DND-41 (cell line): Measurements from ENCODE around the gene HOXC11.

Experiments used
- ATAC-seq: fragments of 200-7000 bp; cut with Tn5 transposase; 3 replicates; pipeline ENCODE4 v1.9.1; 2021; ENCODE audit warnings: low read depth; ENCODE audit not compliant: insufficient read depth
- DNase-seq: peaks from one replicate; pipeline ENCODE4 v3.0.0-alpha.2; 2020
- H2AFZ ChIP-seq: 2 replicates; pipeline ENCODE4 v1.6.0; 2012; ENCODE audit warnings: low read depth, low read length
- H3K27ac ChIP-seq: 2 replicates; pipeline ENCODE4 v1.5.1; 2012; ENCODE audit warnings: low read length, inconsistent platforms
- H3K27me3 ChIP-seq: fragments of 200-600 bp; sonication (generic); 2 replicates; pipeline ENCODE4 v1.6.0; 2012; ENCODE audit warnings: low read length, mild to moderate bottlenecking, inconsistent platforms; ENCODE audit not compliant: insufficient read depth, poor library complexity
- H3K36me3 ChIP-seq: 2 replicates; pipeline ENCODE4 v1.5.1; 2012; ENCODE audit warnings: low read length, inconsistent platforms; ENCODE audit not compliant: insufficient read depth
- H3K4me1 ChIP-seq: 2 replicates; pipeline ENCODE4 v1.5.1; 2012; ENCODE audit warnings: mild to moderate bottlenecking, low read length; ENCODE audit not compliant: insufficient read depth
- H3K4me2 ChIP-seq: 2 replicates; pipeline ENCODE4 v1.6.0; 2012; ENCODE audit warnings: mild to moderate bottlenecking, moderate library complexity, low read length, inconsistent platforms; ENCODE audit not compliant: insufficient read depth
- H3K4me3 ChIP-seq, 2 experiments: fragments of 200-600 bp in 1 of 2; shearing (Covaris generic) in 1 of 2; 2 replicates each; pipeline ENCODE4 v1.5.1; 2012 to 2016; ENCODE audit warnings: inconsistent platforms in 2 of 2, low read length in 2 of 2, mild to moderate bottlenecking in 2 of 2, low read depth in 1 of 2, moderate library complexity in 1 of 2
- H3K79me2 ChIP-seq: 2 replicates; pipeline ENCODE4 v1.6.0; 2012; ENCODE audit warnings: low read length, inconsistent platforms; ENCODE audit not compliant: insufficient read depth
- H3K9ac ChIP-seq: 2 replicates; pipeline ENCODE4 v1.6.0; 2012; ENCODE audit warnings: low read depth, mild to moderate bottlenecking, inconsistent platforms, low read length, moderate library complexity
- H3K9me3 ChIP-seq: 2 replicates; pipeline ENCODE4 v1.5.1; 2012; ENCODE audit warnings: low read length, moderate library complexity, mild to moderate bottlenecking, inconsistent platforms; ENCODE audit not compliant: insufficient read depth, severe bottlenecking
- H4K20me1 ChIP-seq: 2 replicates; pipeline ENCODE4 v1.6.0; 2012; ENCODE audit warnings: low read length; ENCODE audit not compliant: insufficient read depth
- EZH2 ChIP-seq: IDR thresholded peaks from 3 replicates; pipeline ENCODE4 v1.6.1; 2012; ENCODE audit warnings: borderline replicate concordance, low read depth, mild to moderate bottlenecking, moderate library complexity, low read length, inconsistent platforms; ENCODE audit not compliant: severe bottlenecking
- TF ChIP-seq, protein P1 (sequence below): IDR thresholded peaks from 2 replicates; pipeline ENCODE4 v1.5.1; 2012; ENCODE audit warnings: borderline replicate concordance, low read length, moderate library complexity, mild to moderate bottlenecking; ENCODE audit not compliant: poor library complexity, severe bottlenecking; ENCODE audit errors: extremely low read depth

The HOXC11 gene

DNA sequence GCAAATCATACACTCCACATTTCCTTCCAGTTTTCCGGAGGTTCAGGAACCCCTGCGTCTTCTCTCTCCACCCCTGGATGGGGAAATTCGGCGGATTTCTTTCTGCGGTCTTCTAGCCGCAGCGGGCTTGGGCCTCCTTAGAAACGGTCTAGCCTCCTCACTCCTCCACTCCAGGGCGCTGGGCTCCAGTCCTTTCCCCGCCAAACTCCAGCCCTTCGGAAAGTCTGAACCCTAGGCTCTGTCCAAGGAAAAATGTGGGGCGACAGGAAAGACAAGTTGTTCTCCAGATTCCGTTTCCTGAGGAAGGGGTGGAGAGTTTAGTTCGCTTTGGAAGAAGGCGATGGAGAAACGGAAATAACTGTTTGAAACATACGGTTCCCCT is 10.6 kb downstream of the HOXC11 start:
- ATAC-seq (no peak), DNase-seq (no peak)
- TF ChIP-seq EZH2 = no peak
- TF ChIP-seq, protein P1, sequence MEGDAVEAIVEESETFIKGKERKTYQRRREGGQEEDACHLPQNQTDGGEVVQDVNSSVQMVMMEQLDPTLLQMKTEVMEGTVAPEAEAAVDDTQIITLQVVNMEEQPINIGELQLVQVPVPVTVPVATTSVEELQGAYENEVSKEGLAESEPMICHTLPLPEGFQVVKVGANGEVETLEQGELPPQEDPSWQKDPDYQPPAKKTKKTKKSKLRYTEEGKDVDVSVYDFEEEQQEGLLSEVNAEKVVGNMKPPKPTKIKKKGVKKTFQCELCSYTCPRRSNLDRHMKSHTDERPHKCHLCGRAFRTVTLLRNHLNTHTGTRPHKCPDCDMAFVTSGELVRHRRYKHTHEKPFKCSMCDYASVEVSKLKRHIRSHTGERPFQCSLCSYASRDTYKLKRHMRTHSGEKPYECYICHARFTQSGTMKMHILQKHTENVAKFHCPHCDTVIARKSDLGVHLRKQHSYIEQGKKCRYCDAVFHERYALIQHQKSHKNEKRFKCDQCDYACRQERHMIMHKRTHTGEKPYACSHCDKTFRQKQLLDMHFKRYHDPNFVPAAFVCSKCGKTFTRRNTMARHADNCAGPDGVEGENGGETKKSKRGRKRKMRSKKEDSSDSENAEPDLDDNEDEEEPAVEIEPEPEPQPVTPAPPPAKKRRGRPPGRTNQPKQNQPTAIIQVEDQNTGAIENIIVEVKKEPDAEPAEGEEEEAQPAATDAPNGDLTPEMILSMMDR = no peak
- H3K4me2 ChIP-seq = no peak overlapping the region
- H3K27ac ChIP-seq = no peak overlapping the region
- H3K79me2 ChIP-seq = no peaks in the 10 kb centered on the region
- no peaks in the 10 kb centered on the region for H3K36me3 ChIP-seq
- no peaks in the 10 kb centered on the region for H3K9me3 ChIP-seq
- H3K27me3 ChIP-seq = peaks cover 79% of the 10 kb centered on the region
- no peak overlapping the region for H2AFZ ChIP-seq
- H3K4me3 ChIP-seq = no peak overlapping the region
- H4K20me1 ChIP-seq = no peaks in the 10 kb centered on the region
- H3K9ac ChIP-seq = no peak overlapping the region
- H3K4me1 ChIP-seq = peaks cover 2% of the 10 kb centered on the region

DNA sequence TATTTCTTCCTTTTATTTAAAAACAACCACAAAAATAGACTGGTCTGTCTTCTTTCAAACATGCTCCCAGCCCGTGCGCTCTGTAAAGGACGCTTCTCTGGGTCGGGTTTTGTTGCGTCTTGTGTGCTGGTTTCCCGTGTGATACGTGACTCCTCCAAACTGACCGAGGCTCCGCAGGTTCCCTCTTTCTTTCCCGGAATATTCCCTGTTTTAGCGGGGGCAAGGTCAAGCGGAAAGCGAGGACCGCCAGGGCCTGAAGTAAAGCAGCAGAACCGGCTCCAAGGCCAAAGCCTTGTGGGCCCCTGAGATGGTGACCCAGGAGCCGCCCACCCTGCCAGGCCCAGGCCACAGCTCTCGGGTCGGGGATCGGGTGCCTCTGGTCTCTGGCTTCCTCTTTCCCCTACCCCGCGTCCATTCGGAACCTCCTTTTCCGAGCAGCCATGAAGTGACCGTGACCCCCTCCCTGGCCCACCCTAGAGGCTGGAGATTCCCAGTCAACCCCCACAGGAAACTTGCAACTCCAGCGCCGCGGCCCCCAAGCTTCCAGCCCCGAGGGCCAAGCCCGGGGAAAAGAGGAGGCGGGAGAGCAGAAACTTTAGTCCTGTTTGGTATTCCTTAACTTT is 11.1 kb downstream of the HOXC11 start:
- H2AFZ ChIP-seq = no peak overlapping the region
- H3K9me3 ChIP-seq = no peaks in the 10 kb centered on the region
- no peaks in the 10 kb centered on the region for H4K20me1 ChIP-seq
- no peaks in the 10 kb centered on the region for H3K79me2 ChIP-seq
- H3K4me2 ChIP-seq = no peak overlapping the region
- no peak overlapping the region for H3K9ac ChIP-seq
- peaks cover 80% of the 10 kb centered on the region for H3K27me3 ChIP-seq
- no peak for DNase-seq
- H3K27ac ChIP-seq = no peak overlapping the region
- ATAC-seq = no peak
- no peak overlapping the region for H3K4me3 ChIP-seq
- no peaks in the 10 kb centered on the region for H3K36me3 ChIP-seq
- peaks cover 7% of the 10 kb centered on the region for H3K4me1 ChIP-seq
- no peak for TF ChIP-seq EZH2
- TF ChIP-seq, protein P1 = no peak

DNA sequence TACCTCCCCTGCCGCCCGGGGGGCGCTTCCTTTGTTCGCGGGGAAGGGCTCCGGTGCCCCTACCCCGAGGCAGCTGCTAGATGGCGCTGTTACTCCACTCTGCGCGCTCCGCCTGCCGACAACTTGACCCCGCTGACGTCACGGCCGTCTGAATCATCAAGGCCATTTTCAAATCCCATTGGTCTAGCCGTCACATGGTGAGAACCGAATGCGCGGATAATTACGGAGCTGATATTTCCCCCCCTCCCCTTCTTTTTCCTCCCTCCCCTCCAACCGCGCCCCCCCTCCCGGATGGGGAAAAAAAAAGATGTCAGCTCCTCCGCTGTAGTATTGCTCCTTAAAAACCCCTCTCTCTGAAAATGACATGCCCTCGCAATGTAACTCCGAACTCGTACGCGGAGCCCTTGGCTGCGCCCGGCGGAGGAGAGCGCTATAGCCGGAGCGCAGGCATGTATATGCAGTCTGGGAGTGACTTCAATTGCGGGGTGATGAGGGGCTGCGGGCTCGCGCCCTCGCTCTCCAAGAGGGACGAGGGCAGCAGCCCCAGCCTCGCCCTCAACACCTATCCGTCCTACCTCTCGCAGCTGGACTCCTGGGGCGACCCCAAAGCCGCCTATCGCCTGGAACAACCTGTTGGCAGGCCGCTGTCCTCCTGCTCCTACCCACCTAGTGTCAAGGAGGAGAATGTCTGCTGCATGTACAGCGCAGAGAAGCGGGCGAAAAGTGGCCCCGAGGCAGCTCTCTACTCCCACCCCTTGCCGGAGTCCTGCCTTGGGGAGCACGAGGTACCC is 12.2 kb downstream of the HOXC11 start, which contains the start of gene HOXC10:
Gene HOXC10 (plus strand): TSS at position 246 of the 791 bp plus-strand sequence. CDS start 114 bp downstream, at position 360.
- H4K20me1 ChIP-seq = no peaks in the 10 kb centered on the region
- no peak within 1 kb of the TSS for H2AFZ ChIP-seq
- H3K4me2 ChIP-seq = no peak within 1 kb of the TSS
- no peaks in the 10 kb centered on the region for H3K79me2 ChIP-seq
- H3K27me3 ChIP-seq = peaks cover 80% of the 10 kb centered on the region
- H3K4me1 ChIP-seq = peaks cover 13% of the 10 kb centered on the region
- ATAC-seq (peak; percentile 65), DNase-seq (peak; percentile 59)
- H3K4me3 ChIP-seq = no peak within 1 kb of the TSS
- H3K27ac ChIP-seq = no peak within 1 kb of the TSS
- no peak for TF ChIP-seq EZH2
- TF ChIP-seq, protein P1 = peak; percentile 61
- no peak within 1 kb of the TSS for H3K9ac ChIP-seq
- no peaks in the 10 kb centered on the region for H3K9me3 ChIP-seq
- H3K36me3 ChIP-seq = no peaks in the 10 kb centered on the region
